Aorta (tissue), 5 donors: ENCODE results near the gene SLC9A9. TPM values are rescaled to one million over a fixed set of nuclear protein-coding genes. Genes with fewer than 3 reads are reported as not detected.

Experiments
- ATAC-seq: fragments of 200-7000 bp; cut with Tn5 transposase; one replicate; pipeline ENCODE4 v1.9.1; 2022; ENCODE audit warnings: moderate library complexity; ENCODE audit not compliant: low FRiP score
- DNase-seq, 2 donors: peaks; one replicate each; pipeline ENCODE4 v3.0.0-alpha.2; 2020
- H3K27ac ChIP-seq, 2 donors: one replicate each; pipeline ENCODE4 v1.5.1; 2013; ENCODE audit warnings: low read length in 2 of 2, mild to moderate bottlenecking in 2 of 2, moderate library complexity in 2 of 2, control low read depth in 1 of 2, inconsistent platforms in 1 of 2, low read depth in 1 of 2
- H3K27me3 ChIP-seq, 2 donors: one replicate each; pipeline ENCODE4 v1.6.1; 2013; ENCODE audit warnings: control low read depth in 1 of 2, low read length in 1 of 2, mild to moderate bottlenecking in 1 of 2, moderate library complexity in 1 of 2; ENCODE audit not compliant: insufficient read depth in 2 of 2, control insufficient read depth in 1 of 2
- H3K36me3 ChIP-seq, 2 donors: one replicate each; pipeline ENCODE4 v1.6.1; 2013; ENCODE audit warnings: control low read depth in 1 of 2, low read length in 1 of 2, mild to moderate bottlenecking in 1 of 2; ENCODE audit not compliant: insufficient read depth in 2 of 2, control insufficient read depth in 1 of 2
- H3K4me1 ChIP-seq, 2 donors: one replicate each; pipeline ENCODE4 v1.6.1; 2013; ENCODE audit warnings: low read length in 2 of 2, control low read depth in 1 of 2, mild to moderate bottlenecking in 1 of 2, moderate library complexity in 1 of 2; ENCODE audit not compliant: insufficient read depth in 2 of 2, control insufficient read depth in 1 of 2
- H3K4me3 ChIP-seq, 2 donors: one replicate each; pipeline ENCODE4 v1.5.1; 2013; ENCODE audit warnings: low read length in 2 of 2, control low read depth in 1 of 2, mild to moderate bottlenecking in 1 of 2
- H3K9me3 ChIP-seq: one replicate; pipeline ENCODE4 v1.6.1; 2013; ENCODE audit warnings: mild to moderate bottlenecking, low read length; ENCODE audit not compliant: control insufficient read depth
- WGBS, 2 donors: extraction: QIAGEN DNeasy Blood & Tissue Kit; methylation state at CpG; one replicate each; pipeline ENCODE4 v1.1.7; 2013; 5-methylcytosine and 5-hydroxymethylcytosine counted together
- intact Hi-C, 2 donors: fragments of 100-400 bp; cut with DNase I; formaldehyde crosslinking; loops; one replicate each; pipeline versions ENCODE4 v1.14.2 to v1.15.0; 2022
- polyA plus RNA-seq, 2 donors: library from polyadenylated mRNA; stranded (reverse); fragments of 200-250 nt; gene quantifications; one replicate each; pipeline ENCODE4 v1.2.3, GENCODE V29; 2013
- total RNA-seq, 2 donors: library from RNA; stranded (reverse); fragmentation: NEBNext Ultra II Directional; extraction: Animal tissue kit (Norgen Biotek cat#: 25700); gene quantifications; one replicate each; pipeline ENCODE4 v1.2.1, GENCODE V29; 2021
- donor health status: healthy with polysubstance abuse.
- donor health status: Bipolar disorder and iron deficiency.
- donor health status: DM: no; HTN: no; CAD: no.
- donor health status: DM: no; HTN: no; CAD: no.
- donor health status: DM: yes; HTN: yes; CAD: no.

Gene SLC9A9
- total and polyA plus RNA-seq, 4 donors: 7.3 to 45.8 (median 12.5) TPM

GRCh38 chr3:143769616-143770015, 78.7 kb downstream of the SLC9A9 start:
- Histone ChIP-seq H3K9me3 (no peaks in the 10 kb centered on the region), H3K36me3 (no peaks in the 10 kb centered on the region), H3K27ac (no peak overlapping the region), H3K4me1 (peaks cover 2% of the 10 kb centered on the region in 2 donors), H3K4me3 (no peak overlapping the region), H3K27me3 (no peaks in the 10 kb centered on the region)
- no peak for ATAC-seq
- whole genome bisulfite sequencing, 2 donors: 10 to 14% methylated on average over 1 of the region's 1 CpG
- intact Hi-C loops: no loop called here
- no peak for DNase-seq

GRCh38 chr3:143764840-143765239, 83.4 kb downstream of the SLC9A9 start:
- intact Hi-C loops: no loop called here
- H3K27ac ChIP-seq: no peak overlapping the region
- no peaks in the 10 kb centered on the region for H3K4me1 ChIP-seq
- H3K9me3 ChIP-seq: no peaks in the 10 kb centered on the region
- no peak overlapping the region for H3K4me3 ChIP-seq
- DNase-seq: no peak
- no peaks in the 10 kb centered on the region for H3K27me3 ChIP-seq
- H3K36me3 ChIP-seq: no peaks in the 10 kb centered on the region
- no peak for ATAC-seq
- 98 to 100% methylated on average over 1 of the region's 1 CpG for WGBS, 2 donors

GRCh38 chr3:143763564-143764162, 84.6 kb downstream of the SLC9A9 start:
- Histone ChIP-seq H3K4me3 (no peak overlapping the region), H3K27ac (no peak overlapping the region), H3K4me1 (no peaks in the 10 kb centered on the region), H3K27me3 (no peaks in the 10 kb centered on the region), H3K9me3 (no peaks in the 10 kb centered on the region), H3K36me3 (no peaks in the 10 kb centered on the region)
- DNase-seq (no peak), ATAC-seq (no peak)
- intact Hi-C loops: no loop called here

- Histone ChIP-seq H3K36me3 (no peaks in the 10 kb centered on the region), H3K4me1 (no peaks in the 10 kb centered on the region), H3K4me3 (no peak overlapping the region), H3K27me3 (no peaks in the 10 kb centered on the region), H3K9me3 (no peaks in the 10 kb centered on the region), H3K27ac (no peak overlapping the region)
- ATAC-seq (no peak), DNase-seq (no peak)
- intact Hi-C loops: no loop called here
- WGBS, 2 donors: 91 to 92% methylated on average over 4 of the region's 4 CpGs
Observed at GRCh38 chr3:143757691-143758090, 90.6 kb downstream of the SLC9A9 start.

GRCh38 chr3:143755978-143756377, 92.3 kb downstream of the SLC9A9 start:
- no peak for ATAC-seq
- intact Hi-C loops: no loop called here

GRCh38 chr3:143754090-143754489, 94.2 kb downstream of the SLC9A9 start:
- H3K27me3 ChIP-seq: no peaks in the 10 kb centered on the region
- no peaks in the 10 kb centered on the region for H3K4me1 ChIP-seq
- ATAC-seq: no peak
- no peaks in the 10 kb centered on the region for H3K9me3 ChIP-seq
- no peaks in the 10 kb centered on the region for H3K36me3 ChIP-seq
- no peak overlapping the region for H3K4me3 ChIP-seq
- DNase-seq: no peak
- no peak overlapping the region for H3K27ac ChIP-seq
- 48 to 69% methylated on average over 1 of the region's 1 CpG for WGBS, 2 donors
- intact Hi-C loops: no loop called here

More at GRCh38 chr3:143755978-143756377, 92.3 kb downstream of the SLC9A9 start:
- Histone ChIP-seq H3K27me3 (no peaks in the 10 kb centered on the region), H3K9me3 (no peaks in the 10 kb centered on the region), H3K4me3 (no peak overlapping the region), H3K36me3 (no peaks in the 10 kb centered on the region), H3K27ac (no peak overlapping the region), H3K4me1 (no peaks in the 10 kb centered on the region)
- no peak for DNase-seq
- WGBS, 2 donors: 79 to 85% methylated on average over 2 of the region's 2 CpGs

- intact Hi-C loops: no loop called here
- Histone ChIP-seq H3K9me3 (no peaks in the 10 kb centered on the region), H3K27ac (no peak overlapping the region), H3K36me3 (no peaks in the 10 kb centered on the region), H3K27me3 (no peaks in the 10 kb centered on the region), H3K4me3 (no peak overlapping the region), H3K4me1 (no peaks in the 10 kb centered on the region)
- ATAC-seq (peak; percentile 53), DNase-seq (no peak)
Observed at GRCh38 chr3:143753456-143753855, 94.8 kb downstream of the SLC9A9 start.

- intact Hi-C loops: no loop called here
- no peak overlapping the region for H3K27ac ChIP-seq
- DNase-seq (no peak), ATAC-seq (no peak)
- H3K4me1 ChIP-seq: no peaks in the 10 kb centered on the region
- no peak overlapping the region for H3K4me3 ChIP-seq
- H3K36me3 ChIP-seq: no peaks in the 10 kb centered on the region
- WGBS, 2 donors: 67 to 84% methylated on average over 1 of the region's 1 CpG
- no peaks in the 10 kb centered on the region for H3K9me3 ChIP-seq
- no peaks in the 10 kb centered on the region for H3K27me3 ChIP-seq
Observed at GRCh38 chr3:143753006-143753405, 95.3 kb downstream of the SLC9A9 start.

GRCh38 chr3:143751643-143752178, 96.6 kb downstream of the SLC9A9 start:
- no peak for ATAC-seq
- Histone ChIP-seq H3K4me1 (no peaks in the 10 kb centered on the region), H3K36me3 (no peaks in the 10 kb centered on the region), H3K27me3 (no peaks in the 10 kb centered on the region), H3K27ac (no peak overlapping the region), H3K4me3 (no peak overlapping the region), H3K9me3 (no peaks in the 10 kb centered on the region)
- intact Hi-C loops: no loop called here
- WGBS, 2 donors: 88 to 89% methylated on average over 4 of the region's 4 CpGs
- DNase-seq: no peak
